NK-92 treated with Interleukin-12 subunit alpha and Interleukin-12 subunit beta, amount 100 ng/mL, for 24 hours (cell line): Measurements from ENCODE around the gene SCARB2.
A peak's percentile ranks its signal among the peaks of the same experiment; 100 is the strongest.
"Not testable (repeated sequence)": the region's sequence is repeated elsewhere in the genome, so short reads cannot be mapped to it uniquely, and the experiment has no call there.

ENCODE experiments used
- DNase-seq: peaks from one replicate; lab custom pipeline; 2025; lab: John Stamatoyannopoulos, UW

Gene SCARB2, protein sequence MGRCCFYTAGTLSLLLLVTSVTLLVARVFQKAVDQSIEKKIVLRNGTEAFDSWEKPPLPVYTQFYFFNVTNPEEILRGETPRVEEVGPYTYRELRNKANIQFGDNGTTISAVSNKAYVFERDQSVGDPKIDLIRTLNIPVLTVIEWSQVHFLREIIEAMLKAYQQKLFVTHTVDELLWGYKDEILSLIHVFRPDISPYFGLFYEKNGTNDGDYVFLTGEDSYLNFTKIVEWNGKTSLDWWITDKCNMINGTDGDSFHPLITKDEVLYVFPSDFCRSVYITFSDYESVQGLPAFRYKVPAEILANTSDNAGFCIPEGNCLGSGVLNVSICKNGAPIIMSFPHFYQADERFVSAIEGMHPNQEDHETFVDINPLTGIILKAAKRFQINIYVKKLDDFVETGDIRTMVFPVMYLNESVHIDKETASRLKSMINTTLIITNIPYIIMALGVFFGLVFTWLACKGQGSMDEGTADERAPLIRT

DNA sequence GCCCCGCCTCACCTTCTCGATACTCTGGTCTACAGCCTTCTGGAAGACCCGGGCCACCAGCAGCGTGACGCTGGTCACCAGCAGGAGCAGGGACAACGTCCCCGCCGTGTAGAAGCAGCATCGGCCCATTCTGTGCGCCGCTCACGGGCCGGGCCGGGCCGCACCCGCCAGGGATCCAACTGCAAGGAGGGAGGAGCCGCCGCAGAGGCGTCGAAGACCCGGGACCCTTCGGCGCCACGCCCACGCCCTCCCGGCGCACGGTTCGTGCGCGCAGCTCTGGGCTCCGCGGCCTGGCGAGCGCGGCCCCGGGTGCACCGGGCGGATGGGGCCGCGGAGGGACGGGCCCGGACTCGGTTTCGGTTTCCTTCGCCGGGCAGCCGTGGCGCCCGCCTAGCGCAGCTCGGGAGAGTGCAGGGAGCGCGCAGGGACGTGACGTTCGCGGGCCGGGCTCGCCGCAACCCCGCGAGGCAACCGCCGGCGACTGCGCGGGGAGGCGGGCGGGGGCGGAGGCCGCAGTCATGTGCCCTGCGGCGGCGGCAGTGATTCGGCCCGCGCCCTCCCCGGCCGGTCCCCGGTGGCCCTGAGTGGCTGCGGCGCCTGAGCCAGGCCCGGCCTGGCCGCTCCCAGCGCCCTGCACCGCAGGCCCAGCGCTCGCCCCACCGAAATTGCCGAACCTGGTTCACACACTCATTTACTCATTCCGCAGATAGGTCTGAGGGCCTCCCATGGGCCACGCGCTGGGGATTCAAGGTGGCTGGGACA, at the start of gene SCARB2:
TSS of gene SCARB2 (minus strand) at position 410 of the 762 bp plus-strand sequence. CDS start at position 129, 281 bp downstream.
- peak; percentile 67 for DNase-seq

DNA sequence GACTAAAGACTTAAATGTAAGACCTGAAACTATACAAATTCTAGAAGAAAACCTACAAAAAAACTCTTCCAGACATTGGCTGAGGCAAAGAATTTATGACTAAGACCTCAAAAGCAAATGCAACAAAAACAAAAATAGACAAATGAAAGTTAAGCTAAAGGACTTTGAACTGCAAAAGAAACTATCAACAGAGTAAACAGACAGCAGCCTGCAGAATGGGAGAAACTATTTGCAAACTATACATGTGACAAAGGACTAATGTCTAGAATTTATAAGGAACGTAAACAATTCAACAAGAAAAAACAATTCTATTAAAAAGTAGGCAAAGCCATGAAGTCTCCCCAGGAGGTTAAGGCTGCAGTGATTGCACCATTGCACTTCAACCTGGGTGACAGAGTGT, 46.9 kb upstream of the SCARB2 start:
- DNase-seq = no peak

DNA sequence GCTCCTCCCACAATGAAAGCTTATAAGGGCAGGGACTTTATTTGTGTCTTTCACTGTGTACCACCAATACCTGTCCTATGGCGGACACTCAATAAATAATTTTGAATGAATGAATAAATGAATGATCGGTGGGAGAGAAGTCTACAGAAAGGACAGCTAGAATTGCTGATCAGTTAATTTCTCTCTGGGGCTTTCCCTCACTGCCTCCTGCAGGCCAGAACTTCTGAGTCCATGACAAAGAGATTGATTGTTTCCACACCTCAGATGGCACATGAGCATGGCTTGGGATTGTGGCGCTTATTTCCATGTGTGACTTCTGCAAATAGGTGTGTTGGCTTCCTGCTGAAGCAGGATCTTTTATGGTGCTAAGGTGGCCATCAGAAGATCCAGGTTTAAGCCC, 44.2 kb upstream of the SCARB2 start:
- no peak for DNase-seq

DNA sequence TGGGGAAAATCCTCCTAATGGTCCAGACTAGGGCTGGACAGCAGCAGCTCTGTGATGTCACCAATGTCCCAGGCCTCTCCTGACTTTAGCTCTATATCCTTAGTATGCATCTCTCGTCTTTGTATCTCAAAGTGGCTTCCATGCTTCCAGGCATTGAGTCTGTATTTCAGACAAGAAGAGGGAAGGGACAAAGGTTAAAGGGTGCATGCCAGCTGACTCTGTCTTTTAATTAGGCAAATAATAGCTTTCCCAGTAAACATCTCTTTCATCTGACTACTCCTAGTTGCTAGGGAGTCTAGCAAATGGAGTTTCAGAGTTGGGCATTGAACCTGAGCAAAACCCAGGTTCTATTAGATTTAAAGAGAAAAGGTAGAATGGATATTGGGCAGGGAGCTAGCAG, 43.3 kb upstream of the SCARB2 start:
- no peak for DNase-seq

DNA sequence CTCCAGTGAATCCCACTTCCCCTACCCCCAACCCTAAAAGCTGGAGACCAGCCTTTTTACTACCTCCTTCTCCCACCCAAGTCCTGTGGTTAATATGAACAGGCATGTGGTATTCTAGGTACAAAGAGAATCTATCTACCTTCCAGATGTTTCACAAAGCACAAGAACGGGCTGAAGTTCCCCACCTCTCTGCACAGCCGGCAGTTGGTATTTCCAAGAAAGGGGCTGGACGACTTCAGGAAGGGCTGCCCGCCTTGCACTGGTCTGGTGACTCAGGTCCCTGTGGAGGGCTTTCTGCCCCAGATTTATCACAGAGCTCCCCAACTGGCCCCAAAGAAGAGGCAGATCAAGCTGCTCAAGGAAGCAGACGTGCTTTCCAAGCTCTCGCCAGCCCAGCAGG, 42.4 kb upstream of the SCARB2 start:
- DNase-seq = no peak

DNA sequence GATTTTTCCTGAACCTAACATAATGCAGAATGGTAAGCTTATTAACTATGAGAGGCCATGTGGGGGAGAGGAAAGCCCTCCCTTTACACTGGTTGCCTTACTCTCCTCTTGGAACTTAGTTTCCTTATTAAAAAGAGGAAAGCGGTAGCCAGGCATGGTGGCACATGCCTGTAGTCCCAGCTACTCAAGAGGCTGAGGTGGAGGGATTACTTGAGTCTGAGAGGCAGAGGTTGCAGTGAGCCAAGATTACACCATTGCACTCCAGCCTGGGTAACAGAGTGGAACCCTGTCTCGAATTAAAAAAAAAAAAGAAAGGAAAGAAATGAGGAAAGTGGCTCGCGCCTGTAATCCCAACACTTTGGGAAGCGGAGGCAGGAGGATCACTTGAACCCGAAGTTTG, 39.9 kb upstream of the SCARB2 start:
- DNase-seq = no peak

DNA sequence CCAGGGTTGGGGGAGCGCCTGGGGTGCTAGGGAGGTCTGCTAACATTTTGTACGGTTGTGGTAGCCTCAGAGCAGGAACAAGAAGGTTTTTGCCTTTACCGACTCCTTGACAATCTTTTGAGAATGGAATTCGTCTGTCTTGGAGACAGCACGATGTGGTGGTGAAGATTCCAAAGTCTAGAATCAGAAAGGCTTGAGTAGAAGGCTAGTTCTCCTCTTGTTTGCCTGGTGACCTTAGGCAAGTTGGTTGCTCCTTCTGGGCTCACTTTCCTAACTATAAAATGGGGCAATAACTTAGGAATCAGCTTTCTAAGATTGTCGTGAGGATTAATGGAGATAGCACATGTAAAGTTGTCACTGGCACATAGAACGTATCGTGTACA, 38.6 kb upstream of the SCARB2 start:
- DNase-seq = no peak

DNA sequence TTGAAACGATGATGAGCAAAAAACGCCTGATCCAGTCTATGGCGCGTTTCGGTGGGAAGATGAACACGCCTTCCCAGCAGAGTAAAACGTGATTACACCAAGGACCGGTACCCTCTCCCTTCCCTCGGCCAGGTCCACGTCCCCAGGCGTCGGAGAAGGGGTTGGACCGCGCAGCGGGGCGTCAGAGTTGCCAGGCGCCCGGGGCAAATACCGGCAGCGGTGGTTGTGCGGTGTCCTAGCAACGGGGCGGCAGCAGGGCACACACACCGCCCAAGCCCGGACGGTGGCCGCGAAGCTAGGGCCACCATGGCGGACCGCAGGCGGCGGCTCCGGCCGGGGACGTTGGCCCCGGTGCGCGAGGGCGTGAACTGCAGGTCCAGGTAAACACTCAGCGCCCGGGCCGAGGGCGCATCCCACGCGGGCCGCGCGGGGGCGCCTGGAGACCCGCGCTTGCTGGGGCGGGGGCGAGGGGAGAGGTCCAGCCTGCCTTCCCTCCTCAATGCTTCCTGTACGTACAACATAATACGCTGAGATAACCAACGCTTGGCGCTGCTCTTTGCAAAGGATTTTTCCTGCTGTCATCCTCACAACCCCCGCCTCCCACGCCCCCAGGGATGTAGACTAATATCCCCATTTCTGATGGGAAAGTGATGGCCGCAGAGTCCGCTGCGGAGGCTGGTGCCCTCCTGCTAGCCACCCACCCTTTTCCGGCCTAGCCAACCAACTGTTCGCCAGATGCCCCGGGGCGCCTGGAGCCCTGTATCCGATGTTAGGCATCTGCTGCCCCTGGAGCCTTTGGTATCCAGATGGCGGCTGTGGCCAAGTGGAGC, 38.0 kb upstream of the SCARB2 start, which contains the start of gene FAM47E:
TSS of gene FAM47E (plus strand) at position 281 of the 830 bp plus-strand sequence. CDS start at position 307, 26 bp downstream.
- DNase-seq = no peak

DNA sequence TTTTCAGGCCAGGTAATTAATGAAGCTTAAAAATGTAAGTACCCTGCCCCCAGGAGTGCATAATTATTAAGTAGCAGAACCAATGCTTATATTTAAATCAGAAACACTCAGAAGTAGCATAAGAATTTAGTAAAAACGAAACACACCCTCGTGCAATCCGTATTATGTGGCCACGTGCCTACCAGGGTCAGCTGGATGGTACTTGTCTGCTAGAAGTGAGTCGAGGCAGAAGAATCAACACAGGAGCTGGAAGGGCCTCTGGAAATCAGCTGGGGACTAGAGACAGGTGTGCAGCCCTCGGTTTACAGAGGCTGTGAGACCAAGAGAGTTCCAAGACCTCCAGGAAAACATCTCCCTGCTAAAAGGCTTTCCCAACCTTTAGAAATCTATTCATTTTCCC, 37.3 kb upstream of the SCARB2 start:
- DNase-seq = no peak

DNA sequence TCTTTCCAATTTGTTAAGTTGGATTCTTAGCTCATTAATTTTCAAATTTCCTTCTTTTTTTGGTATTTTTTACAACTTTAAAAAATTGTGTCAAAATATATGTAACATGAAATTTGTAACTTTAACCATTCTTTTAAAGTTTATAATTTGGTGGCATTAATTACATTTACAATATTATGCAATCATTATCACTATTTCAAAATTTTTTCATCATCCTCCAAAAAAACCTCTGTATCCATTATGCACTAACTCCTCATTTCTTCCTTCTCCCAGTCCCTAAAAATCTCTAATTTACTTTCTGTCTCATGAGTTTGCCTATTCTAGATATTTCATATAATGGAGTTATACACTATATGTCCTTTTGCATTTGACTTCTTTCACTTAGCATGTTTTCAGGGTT, 33.2 kb upstream of the SCARB2 start:
- DNase-seq = no peak

DNA sequence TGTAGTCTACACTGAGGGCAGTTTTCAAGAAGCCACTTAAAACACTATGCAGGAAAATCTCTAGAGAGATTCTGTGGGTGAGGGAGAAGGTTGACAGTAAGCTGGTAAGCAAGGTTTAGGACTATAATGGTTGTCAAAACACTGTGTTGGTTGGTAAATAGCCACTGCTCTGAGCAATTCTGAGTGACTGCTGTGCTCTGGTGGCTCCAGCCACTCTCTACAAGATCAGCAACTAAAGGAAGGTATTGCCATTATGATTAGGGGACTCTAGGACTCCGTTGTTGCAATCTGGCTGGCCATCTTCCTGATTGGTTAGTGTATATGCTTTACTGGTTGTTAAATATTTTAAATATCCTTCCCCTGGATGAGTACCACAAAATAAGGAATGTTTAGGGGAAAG, 32.4 kb upstream of the SCARB2 start:
- DNase-seq = no peak

DNA sequence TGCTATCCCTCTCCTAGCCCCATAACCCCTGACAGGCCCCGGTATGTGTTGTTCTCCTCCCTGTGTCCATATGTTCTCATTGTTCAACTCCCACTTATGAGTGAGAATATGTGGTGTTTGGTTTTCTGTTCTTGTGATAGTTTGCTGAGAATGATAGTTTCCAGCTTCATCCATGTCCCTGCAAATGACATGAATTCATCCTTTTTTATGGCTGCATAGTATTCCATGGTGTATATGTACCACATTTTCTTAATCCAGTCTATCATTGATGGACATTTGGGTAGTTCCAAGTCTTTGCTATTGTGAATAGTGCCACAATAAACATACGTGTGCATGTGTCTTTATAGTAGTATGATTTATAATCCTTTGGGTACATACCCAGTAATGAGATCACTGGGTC, 30.3 kb upstream of the SCARB2 start:
- DNase-seq = not testable (repeated sequence)

DNA sequence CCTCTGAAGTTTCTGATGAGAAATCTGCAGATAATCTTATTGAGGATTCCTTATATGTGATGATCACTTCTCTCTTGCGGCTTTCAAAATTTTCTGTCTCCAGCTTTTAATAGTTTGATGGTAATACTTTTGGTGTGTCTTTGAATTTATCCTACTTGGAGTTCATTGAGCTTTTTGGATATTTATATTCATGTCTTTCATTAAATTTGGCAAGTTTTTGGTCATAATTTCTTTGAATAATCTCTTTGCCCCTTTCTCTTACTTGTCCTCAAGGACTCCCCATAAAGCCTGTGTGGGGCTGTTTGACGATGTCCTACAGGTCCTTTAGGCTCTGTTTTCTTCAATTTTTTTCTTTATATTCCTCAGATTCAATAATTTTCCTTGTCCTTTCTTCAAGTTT, 26.6 kb upstream of the SCARB2 start:
- DNase-seq = no peak

DNA sequence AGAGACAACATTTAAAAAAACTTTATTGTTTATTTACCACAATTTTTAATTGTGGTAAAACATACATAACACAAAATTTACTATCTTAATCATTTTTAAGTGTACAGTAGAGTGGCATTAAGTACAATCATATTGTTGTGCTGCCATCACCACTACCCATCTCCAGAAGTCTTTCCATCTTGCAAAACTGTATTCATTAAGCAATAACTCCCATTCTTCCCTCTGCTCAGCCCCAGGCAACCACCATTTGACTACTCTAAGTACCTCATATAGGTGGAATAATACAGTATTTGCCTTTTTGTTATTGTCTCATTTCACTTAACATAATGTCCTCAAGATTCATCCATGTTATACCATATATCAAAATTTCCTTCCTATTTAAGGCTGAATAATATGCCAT, 25.1 kb upstream of the SCARB2 start:
- DNase-seq = no peak

DNA sequence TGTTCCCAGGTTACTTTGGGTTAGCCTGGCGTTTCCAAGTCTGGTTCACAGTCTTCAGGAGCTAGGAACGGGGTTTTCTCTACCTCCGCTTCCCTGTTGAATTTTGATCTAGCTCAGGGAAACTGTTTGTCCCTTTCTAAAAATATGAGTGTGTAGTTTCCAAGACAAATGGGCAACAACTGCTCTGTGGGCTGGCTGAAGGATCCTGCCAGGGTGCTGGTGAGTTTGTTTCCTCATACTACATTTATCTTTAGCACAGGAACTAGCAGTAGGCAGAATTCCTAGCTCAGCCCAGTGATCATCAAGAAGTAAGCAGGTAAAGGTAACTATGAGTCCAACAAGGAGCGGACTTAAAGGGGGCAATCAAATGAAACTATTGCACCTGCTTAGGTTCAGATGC, 24.6 kb upstream of the SCARB2 start:
- DNase-seq = no peak

DNA sequence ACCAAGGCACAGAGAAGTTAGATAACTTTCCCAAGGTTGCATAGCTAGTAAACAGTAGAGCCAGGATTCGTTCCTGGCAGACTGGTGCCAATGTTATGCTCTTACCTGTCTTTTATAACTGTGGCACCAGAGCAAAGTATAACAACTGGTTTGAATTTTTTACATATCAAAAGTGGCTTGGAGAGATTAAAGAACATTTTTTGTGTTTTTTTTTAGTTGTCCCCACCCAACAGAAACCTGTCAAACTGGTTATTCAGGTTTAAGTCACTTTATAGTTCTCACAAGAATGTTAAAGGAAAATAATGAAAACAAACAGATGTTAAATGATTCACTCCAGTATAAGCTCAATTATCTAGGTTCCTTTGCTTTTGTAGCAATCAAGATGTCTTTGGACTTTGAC, 22.3 kb upstream of the SCARB2 start:
- no peak for DNase-seq

DNA sequence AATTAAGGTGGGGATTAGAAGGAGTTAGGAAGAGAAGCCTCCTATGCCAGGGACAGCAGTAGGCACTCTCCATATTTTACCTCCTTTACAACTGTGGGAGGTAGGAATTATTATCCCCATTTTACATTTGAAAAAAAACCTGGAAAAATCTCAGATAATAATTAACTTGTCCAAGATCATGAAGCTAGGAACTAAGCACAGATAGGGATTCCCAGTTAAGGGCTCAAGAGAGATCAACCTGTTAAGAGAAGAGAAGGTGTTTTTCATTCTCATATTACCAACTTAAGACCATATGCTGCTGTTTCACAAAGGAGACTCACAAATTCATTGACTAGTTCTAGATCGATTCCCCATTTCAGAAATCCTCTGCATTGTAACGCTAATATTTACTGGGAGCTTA, 21.8 kb upstream of the SCARB2 start:
- no peak for DNase-seq

DNA sequence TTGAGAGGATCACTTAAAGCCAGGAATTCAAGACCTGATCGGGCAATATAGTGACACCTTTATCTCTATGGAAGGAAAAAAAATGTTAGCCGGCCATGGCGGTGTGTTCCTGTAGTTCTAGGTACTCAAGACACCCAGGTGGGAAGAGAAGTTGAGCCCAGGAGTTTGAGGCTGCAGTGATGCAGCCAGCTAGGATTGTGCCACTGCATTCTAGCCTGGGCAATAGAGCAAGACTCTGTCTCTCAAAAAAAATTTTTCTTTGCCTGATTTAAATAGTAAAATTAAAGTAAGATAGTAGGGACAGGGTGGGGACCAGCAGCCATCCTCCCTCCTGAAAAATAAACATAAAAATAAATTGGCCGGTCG, 21.0 kb upstream of the SCARB2 start:
- no peak for DNase-seq

DNA sequence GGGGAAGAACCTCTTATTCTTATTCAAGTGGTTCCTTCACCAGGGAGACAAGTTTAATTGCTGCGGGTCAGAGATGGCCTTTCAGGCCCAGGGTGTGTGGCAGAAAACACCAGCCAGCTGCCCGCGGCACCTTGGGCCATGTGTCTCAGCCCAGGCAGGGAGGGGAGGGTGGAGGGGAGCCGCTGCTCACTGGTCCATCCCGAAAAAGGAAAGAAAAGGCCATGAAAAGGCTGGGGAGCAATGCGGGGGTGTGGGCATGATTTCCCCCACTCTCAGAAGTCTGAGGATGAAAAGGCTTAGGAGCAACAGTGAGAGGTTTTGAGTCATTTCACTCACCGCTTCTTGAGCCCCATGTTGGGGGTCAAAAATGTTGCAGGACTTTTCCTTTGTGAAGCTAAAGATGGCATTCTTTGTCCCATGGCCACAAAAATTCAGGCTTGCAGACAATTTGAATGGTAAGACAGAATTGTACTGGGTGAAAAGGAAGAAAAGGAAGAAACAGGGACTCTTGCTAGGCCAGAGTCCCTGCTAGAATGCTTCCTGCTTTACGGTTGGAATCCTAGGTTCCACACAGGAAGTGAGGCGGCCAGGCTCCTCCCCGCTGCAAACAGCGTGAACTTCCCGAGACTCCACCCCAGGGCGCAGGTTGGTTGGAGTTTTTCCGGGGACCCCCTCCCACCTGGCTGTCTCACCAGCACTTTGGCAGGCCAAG, 20.5 kb upstream of the SCARB2 start:
- no peak for DNase-seq

DNA sequence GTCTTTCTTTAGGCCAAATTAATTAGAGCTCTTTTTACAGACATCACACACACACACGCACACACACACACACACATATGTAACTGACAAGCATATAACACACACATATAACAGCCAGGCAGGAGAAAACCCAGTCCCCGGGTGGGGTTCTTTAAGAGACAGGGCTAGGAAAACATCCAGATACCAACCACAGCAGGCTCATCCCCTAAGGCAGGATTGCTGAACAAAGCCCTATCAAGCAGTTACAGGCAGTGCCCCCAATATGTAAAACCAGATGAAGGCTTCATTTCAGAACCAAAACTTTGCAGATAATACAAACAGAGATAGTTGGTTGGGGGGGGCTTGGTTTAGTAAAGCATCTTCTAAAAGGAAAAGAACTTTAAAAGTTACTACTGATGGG, 19.9 kb upstream of the SCARB2 start:
- DNase-seq = no peak

DNA sequence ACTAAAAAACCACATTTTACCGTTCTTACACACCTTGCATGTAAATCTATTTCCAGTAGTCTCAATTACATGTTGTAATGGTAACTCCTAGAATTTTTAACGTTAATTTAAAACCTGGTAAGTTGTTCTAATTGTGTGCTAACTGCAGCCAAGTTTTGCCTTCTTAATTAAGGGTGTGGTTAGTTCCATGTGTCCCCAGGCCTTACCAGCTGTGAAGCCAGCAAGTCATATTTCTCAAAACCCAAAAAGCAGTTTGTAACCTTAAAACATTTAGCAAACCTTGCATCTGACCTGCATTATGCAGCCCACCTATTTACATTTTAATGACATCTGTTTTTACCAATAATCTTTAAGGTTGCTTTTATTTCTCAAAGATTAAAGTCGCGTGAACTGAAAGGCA, 19.5 kb upstream of the SCARB2 start:
- DNase-seq = no peak

DNA sequence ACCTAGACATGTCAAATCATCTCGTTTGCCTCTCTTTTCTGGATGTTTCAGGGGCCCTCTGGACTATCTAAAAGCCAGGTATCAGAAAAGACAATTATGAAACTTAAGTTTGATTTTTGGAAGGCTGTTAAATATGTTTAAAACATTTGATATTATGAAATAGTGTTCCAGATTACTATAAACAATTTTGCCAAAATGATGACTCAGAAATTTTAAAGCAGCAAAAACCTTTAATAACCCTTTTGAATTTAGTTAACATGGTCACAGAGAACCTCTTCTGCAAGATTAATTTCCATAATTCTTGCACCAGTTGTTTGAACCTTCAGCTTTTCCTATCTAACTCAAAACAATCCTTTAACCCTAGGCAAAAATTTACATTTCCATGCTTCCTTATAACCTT, 19.1 kb upstream of the SCARB2 start:
- DNase-seq = no peak
